Body of pancreas (tissue), 4 donors: ENCODE results near the gene SYT2. TPM values are rescaled to one million over a fixed set of nuclear protein-coding genes. Genes with fewer than 3 reads are reported as not detected.
"Not testable (repeated sequence)": the region's sequence is repeated elsewhere in the genome, so short reads cannot be mapped to it uniquely, and the experiment has no call there.

Source experiments
- ATAC-seq: fragments of 150-250 bp; one replicate; pipeline ENCODE4 v1.9.1; 2016
- DNase-seq, 4 donors: peaks; one replicate each; pipeline ENCODE4 v3.0.0-alpha.2; 2019
- H3K27ac ChIP-seq, 4 donors: fragments of 200-600 bp; sonication (generic); 1 replicate in 3 of 4; 2 replicates in 1 of 4; pipeline versions ENCODE4 v1.5.1 to v1.6.1; 2016 to 2019; ENCODE audit warnings: mild to moderate bottlenecking in 1 of 4, mixed read lengths in 1 of 4, moderate library complexity in 1 of 4
- H3K27me3 ChIP-seq, 2 donors: fragments of 200-600 bp; sonication (generic); one replicate each; pipeline ENCODE4 v1.6.0; 2016; ENCODE audit warnings: mild to moderate bottlenecking in 1 of 2
- H3K36me3 ChIP-seq, 2 donors: fragments of 200-600 bp; sonication (generic); replicated peaks in 1 of 2; 2 replicates each; pipeline ENCODE4 v1.5.1; 2016; ENCODE audit warnings: low read depth in 2 of 2; ENCODE audit not compliant: insufficient read depth in 1 of 2
- H3K4me1 ChIP-seq: fragments of 200-600 bp; sonication (generic); one replicate; pipeline ENCODE4 v1.6.0; 2016
- H3K4me3 ChIP-seq, 2 donors: fragments of 200-600 bp; sonication (generic); 1 replicate in 1 of 2; 2 replicates in 1 of 2; pipeline ENCODE4 v1.5.1; 2016 to 2019
- H3K9me3 ChIP-seq, 3 donors: fragments of 200-600 bp; sonication (generic); 1 replicate in 2 of 3; 2 replicates in 1 of 3; pipeline ENCODE4 v1.5.1; 2016
- POLR2A ChIP-seq, 3 donors: fragments of 450-650 bp; IDR thresholded peaks; one replicate each; pipeline ENCODE4 v1.6.1; 2016; ENCODE audit warnings: antibody characterized with exemption in 3 of 3, mild to moderate bottlenecking in 2 of 3
- WGBS, 2 donors: methylation state at CpG; one replicate each; pipeline ENCODE4 v1.1.5; 2017; 5-methylcytosine and 5-hydroxymethylcytosine counted together
- intact Hi-C: fragments of 100-400 bp; cut with DNase I; formaldehyde crosslinking; loops from one replicate; pipeline ENCODE4 v1.15.1; 2023
- total RNA-seq, 2 donors: library from RNA; depleted of rRNA; stranded (reverse); fragments of >200 nt; gene quantifications; one replicate each; pipeline ENCODE4 v1.1.0, GENCODE V29; 2016
- TF ChIP-seq, protein P1 (sequence below), 7 experiments: fragments of 450-650 bp in 4 of 7; fragments of 200-600 bp in 3 of 7; sonication (generic) in 3 of 7; IDR thresholded peaks; one replicate each; pipeline ENCODE4 v1.5.1; 2016 to 2019; ENCODE audit warnings: antibody characterized with exemption in 7 of 7

The SYT2 gene
- total RNA-seq, 2 donors from 2014 or later, result not detected

DNA sequence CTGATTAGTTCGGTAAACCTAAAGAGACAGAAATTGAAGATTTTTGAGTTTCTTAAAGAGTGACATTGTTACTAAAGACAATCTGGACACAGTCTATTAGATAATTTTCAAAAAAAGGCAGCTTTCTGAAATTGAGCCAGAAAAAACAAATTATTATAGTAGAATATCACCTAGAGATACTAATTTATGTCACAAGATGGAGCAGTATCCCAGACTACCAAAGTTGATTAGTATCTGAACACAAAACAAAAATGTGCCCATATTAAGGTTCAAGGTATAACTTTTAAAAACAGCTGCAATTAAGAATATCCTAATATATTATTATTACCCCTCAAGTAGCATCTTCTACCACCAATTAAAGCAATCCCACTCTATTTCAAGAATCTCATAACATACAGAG is 40.5 kb upstream of the SYT2 start:
- intact Hi-C loops, result no loop called here
- Histone ChIP-seq H3K27me3 (no peaks in the 10 kb centered on the region), H3K4me3 (no peak overlapping the region), H3K4me1 (no peaks in the 10 kb centered on the region), H3K36me3 (peaks cover 6 to 19% of the 10 kb centered on the region in 2 donors), H3K27ac (no peak overlapping the region), H3K9me3 (no peaks in the 10 kb centered on the region)
- TF ChIP-seq, protein P1, sequence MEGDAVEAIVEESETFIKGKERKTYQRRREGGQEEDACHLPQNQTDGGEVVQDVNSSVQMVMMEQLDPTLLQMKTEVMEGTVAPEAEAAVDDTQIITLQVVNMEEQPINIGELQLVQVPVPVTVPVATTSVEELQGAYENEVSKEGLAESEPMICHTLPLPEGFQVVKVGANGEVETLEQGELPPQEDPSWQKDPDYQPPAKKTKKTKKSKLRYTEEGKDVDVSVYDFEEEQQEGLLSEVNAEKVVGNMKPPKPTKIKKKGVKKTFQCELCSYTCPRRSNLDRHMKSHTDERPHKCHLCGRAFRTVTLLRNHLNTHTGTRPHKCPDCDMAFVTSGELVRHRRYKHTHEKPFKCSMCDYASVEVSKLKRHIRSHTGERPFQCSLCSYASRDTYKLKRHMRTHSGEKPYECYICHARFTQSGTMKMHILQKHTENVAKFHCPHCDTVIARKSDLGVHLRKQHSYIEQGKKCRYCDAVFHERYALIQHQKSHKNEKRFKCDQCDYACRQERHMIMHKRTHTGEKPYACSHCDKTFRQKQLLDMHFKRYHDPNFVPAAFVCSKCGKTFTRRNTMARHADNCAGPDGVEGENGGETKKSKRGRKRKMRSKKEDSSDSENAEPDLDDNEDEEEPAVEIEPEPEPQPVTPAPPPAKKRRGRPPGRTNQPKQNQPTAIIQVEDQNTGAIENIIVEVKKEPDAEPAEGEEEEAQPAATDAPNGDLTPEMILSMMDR (IDR thresholded peaks at IDR 0.05), result peak in 3 of 7 experiments; percentile 9 to 12 (median 9)
- no peak for TF ChIP-seq POLR2A (IDR thresholded peaks at IDR 0.05)
- DNase-seq (no peak), ATAC-seq (no peak)
- WGBS, 2 donors, result 79 to 89% methylated on average over 1 of the region's 1 CpG

DNA sequence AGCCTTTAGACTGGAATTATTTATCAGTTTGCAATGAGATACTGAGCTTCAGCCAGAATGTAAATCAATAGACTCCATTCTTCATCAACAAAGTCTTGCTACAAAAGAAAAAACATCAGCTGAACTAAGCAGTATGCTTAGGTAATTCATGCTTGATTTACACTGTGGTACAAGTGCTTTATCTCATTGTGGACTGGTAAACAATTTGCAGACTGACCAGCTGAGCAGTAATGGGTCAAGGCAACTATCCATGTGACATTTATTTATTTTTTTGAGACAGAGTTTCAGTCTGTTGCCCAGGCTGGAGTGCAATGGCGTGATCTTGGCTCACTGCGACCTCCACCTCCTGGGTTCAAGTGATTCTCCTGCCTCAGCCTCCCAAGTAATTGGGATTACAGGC is 39.8 kb upstream of the SYT2 start:
- Histone ChIP-seq H3K27me3 (no peaks in the 10 kb centered on the region), H3K4me3 (no peak overlapping the region), H3K9me3 (no peaks in the 10 kb centered on the region), H3K4me1 (no peaks in the 10 kb centered on the region), H3K36me3 (peaks cover 6 to 21% of the 10 kb centered on the region in 2 donors), H3K27ac (no peak overlapping the region)
- intact Hi-C loops, result no loop called here
- ATAC-seq (peak; percentile 15), DNase-seq (no peak)
- TF ChIP-seq, protein P1 (IDR thresholded peaks at IDR 0.05), result no peak
- TF ChIP-seq POLR2A (IDR thresholded peaks at IDR 0.05), result no peak
- WGBS, 2 donors, result 75 to 94% methylated on average over 2 of the region's 2 CpGs

DNA sequence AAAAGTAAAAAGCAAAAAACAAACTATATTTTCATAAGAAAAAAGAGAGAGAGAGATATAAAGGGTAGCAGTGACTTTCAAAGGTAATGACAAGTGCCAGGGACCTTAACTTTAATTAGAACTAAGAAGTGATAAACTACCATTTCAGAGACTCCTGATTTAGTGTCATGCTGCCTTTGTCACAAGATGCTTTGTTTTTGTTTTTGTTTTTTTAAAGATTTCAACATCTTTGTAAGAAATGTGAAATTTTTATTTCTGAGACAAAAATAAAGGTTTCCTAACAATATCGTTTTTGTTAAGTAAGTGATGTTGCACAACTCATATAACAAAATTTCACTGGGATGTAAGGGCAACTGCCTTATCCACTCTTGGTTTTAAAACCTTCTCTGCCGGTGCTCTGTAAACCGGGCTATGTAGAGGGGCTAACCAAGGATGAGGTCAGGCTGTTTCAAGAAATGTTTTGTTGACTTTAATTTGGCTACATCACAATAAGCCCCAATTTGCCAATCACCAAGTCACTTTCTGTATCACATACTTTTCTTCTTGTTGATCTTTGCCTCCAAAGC is 35.2 kb upstream of the SYT2 start:
- no peak overlapping the region for H3K27ac ChIP-seq
- no peaks in the 10 kb centered on the region for H3K27me3 ChIP-seq
- WGBS, 2 donors, result 83 to 93% methylated on average over 3 of the region's 3 CpGs
- intact Hi-C loops, result no loop called here
- ATAC-seq (no peak), DNase-seq (no peak)
- no peak overlapping the region for H3K4me3 ChIP-seq
- peaks cover 11 to 36% of the 10 kb centered on the region in 2 donors for H3K36me3 ChIP-seq
- TF ChIP-seq, protein P1 (IDR thresholded peaks at IDR 0.05), result no peak
- no peak for TF ChIP-seq POLR2A (IDR thresholded peaks at IDR 0.05)
- H3K4me1 ChIP-seq, result no peaks in the 10 kb centered on the region
- no peaks in the 10 kb centered on the region for H3K9me3 ChIP-seq

DNA sequence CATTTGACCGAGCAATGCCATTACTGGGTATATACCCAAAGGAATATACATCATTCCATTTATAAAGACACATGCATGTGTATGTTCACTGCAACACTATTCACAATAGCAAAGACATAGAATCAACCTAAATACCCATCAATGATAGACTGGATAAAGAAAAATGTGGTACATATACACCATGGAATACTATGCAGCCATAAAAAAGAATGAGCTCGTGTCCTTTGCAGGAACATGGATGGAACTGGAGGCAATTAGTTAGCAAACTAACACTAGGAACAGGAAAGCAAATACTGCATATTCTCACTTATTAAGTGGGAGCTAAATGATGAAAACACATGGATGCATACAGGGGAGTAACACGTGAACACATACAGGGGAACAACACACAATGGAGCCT is 34.5 kb upstream of the SYT2 start:
- intact Hi-C loops, H3K27me3 ChIP-seq, H3K27ac ChIP-seq, H3K9me3 ChIP-seq, H3K4me1 ChIP-seq, ATAC-seq, H3K4me3 ChIP-seq, DNase-seq: not testable (repeated sequence)
- peaks cover 11 to 34% of the 10 kb centered on the region in 2 donors for H3K36me3 ChIP-seq
- WGBS, 2 donors, result 97 to 99% methylated on average over 3 of the region's 3 CpGs

DNA sequence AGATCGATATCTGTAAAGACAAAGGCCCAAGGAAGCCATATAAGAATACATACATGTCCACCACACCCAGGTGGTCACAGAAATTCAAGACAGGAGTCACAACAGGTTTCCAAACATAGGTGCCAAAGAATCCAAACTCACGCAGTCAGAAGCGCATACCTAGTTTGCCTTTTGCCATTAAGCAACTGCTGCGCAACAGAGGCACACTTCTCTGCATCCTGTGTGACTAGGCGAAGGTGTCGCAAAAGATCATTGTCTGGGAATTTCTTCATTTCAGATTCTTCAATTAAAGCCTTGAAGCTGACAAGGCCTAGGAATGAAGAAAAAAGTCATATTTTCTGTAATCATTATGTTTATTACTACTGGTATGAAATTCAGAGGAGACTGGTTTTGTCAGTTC is 32.2 kb upstream of the SYT2 start:
- intact Hi-C loops, result no loop called here
- no peak for ATAC-seq

More for the DNA sequence above, 32.2 kb upstream of the SYT2 start:
- no peaks in the 10 kb centered on the region for H3K27me3 ChIP-seq
- no peak for TF ChIP-seq POLR2A (IDR thresholded peaks at IDR 0.05)
- TF ChIP-seq, protein P1 (IDR thresholded peaks at IDR 0.05), result no peak
- H3K4me3 ChIP-seq, result no peak overlapping the region
- H3K27ac ChIP-seq, result no peak overlapping the region
- no peak for DNase-seq
- H3K4me1 ChIP-seq, result no peaks in the 10 kb centered on the region
- WGBS, 2 donors, result 85 to 96% methylated on average over 6 of the region's 6 CpGs
- peaks cover 5 to 34% of the 10 kb centered on the region in 2 donors for H3K36me3 ChIP-seq
- no peaks in the 10 kb centered on the region for H3K9me3 ChIP-seq
